CD1c-positive myeloid dendritic cell (primary cell): ENCODE measurements around the gene CDK5RAP2.
"Not testable (repeated sequence)": the region's sequence is repeated elsewhere in the genome, so short reads cannot be mapped to it uniquely, and the experiment has no call there.

Experiments
- DNase-seq: peaks from one replicate; pipeline ENCODE4 v3.0.0-alpha.2; 2016; ENCODE audit errors: extremely low spot score

The CDK5RAP2 gene

GRCh38 chr9:120545701-120546550 is 34.0 kb downstream of the CDK5RAP2 start:
- DNase-seq: no peak

GRCh38 chr9:120544441-120544840 is 35.5 kb downstream of the CDK5RAP2 start:
- DNase-seq: no peak

GRCh38 chr9:120542701-120543490 is 37.1 kb downstream of the CDK5RAP2 start:
- no peak for DNase-seq

- DNase-seq: no peak
Observed at GRCh38 chr9:120541921-120542320, 38.0 kb downstream of the CDK5RAP2 start.

- DNase-seq: no peak
Observed at GRCh38 chr9:120539951-120540350, 40.0 kb downstream of the CDK5RAP2 start.

- no peak for DNase-seq
Observed at GRCh38 chr9:120538339-120538738, 41.6 kb downstream of the CDK5RAP2 start.

- DNase-seq: no peak
Observed at GRCh38 chr9:120536949-120537640, 42.9 kb downstream of the CDK5RAP2 start.

GRCh38 chr9:120536094-120536493 is 43.9 kb downstream of the CDK5RAP2 start:
- DNase-seq: no peak

- DNase-seq: no peak
Observed at GRCh38 chr9:120534266-120534665, 45.7 kb downstream of the CDK5RAP2 start.

- DNase-seq: no peak
Observed at GRCh38 chr9:120532891-120533290, 47.1 kb downstream of the CDK5RAP2 start.

GRCh38 chr9:120532475-120532874 is 47.5 kb downstream of the CDK5RAP2 start:
- no peak for DNase-seq

GRCh38 chr9:120531683-120532300 is 48.2 kb downstream of the CDK5RAP2 start:
- no peak for DNase-seq

- DNase-seq: not testable (repeated sequence)
Observed at GRCh38 chr9:120530220-120530832, 49.6 kb downstream of the CDK5RAP2 start.

GRCh38 chr9:120528829-120529228 is 51.1 kb downstream of the CDK5RAP2 start:
- no peak for DNase-seq

- no peak for DNase-seq
Observed at GRCh38 chr9:120528327-120528726, 51.6 kb downstream of the CDK5RAP2 start.

- no peak for DNase-seq
Observed at GRCh38 chr9:120526534-120526933, 53.4 kb downstream of the CDK5RAP2 start.

GRCh38 chr9:120524863-120525262 is 55.1 kb downstream of the CDK5RAP2 start:
- DNase-seq: no peak

GRCh38 chr9:120524038-120524437 is 55.9 kb downstream of the CDK5RAP2 start:
- no peak for DNase-seq

- DNase-seq: no peak
Observed at GRCh38 chr9:120522558-120522957, 57.4 kb downstream of the CDK5RAP2 start.

GRCh38 chr9:120522032-120522431 is 57.9 kb downstream of the CDK5RAP2 start:
- no peak for DNase-seq

- DNase-seq: no peak
Observed at GRCh38 chr9:120521101-120521500, 58.9 kb downstream of the CDK5RAP2 start.
